Heart left ventricle (tissue), 13 donors: ENCODE data around the gene RAB20.

ENCODE experiments used
- CTCF ChIP-seq, 12 donors: fragments of 200-600 bp; sonication (generic) in 4 of 12; IDR thresholded peaks; one replicate each; pipeline versions ENCODE4 v1.5.0 to v1.8.0; 2018 to 2022; ENCODE audit warnings: antibody characterized with exemption in 12 of 12, mild to moderate bottlenecking in 5 of 12
- POLR2A ChIP-seq, 2 donors: fragments of 450-650 bp; IDR thresholded peaks; one replicate each; pipeline ENCODE4 v1.6.1; 2017; ENCODE audit warnings: antibody characterized with exemption in 2 of 2, mild to moderate bottlenecking in 2 of 2, moderate library complexity in 2 of 2
- donor health status: ischemic (EF 13 %, LVEDD 7.1; RV severe dilation, severe dysfunction).
- donor health status: DM: no; HTN: yes; CAD: no.
- donor health status: DM: no; HTN: no; CAD: no.
- donor health status: ischemic (EF 25% LVEDD 6.9; RV normal size, moderate dysfunction).
- donor health status: ischemic (EF 25% LVEDD 5.7; RV mildly dilated, moderate dysfunction).
- donor health status: ischemic (EF 35%, LVEDD 5.7; RV mildly dilated, moderate dysfunction).
- donor health status: nonischemic (EF 11% LVEDD 7.7; RV severe dilation, severe dysfunction).
- donor health status: DM: yes; HTN: yes; CAD: no.
- donor health status: PGD.
- donor health status: ischemic (EF 29% LVEDD 5.4; RV normal size, mild dysfunction).
- donor health status: nonischemic (EF 23%, LVEDD 6.1; RV moderate dilation, normal function).

GRCh38 chr13:110479648-110480047 lies 81.9 kb downstream of the RAB20 start:
- TF ChIP-seq POLR2A (IDR thresholded peaks at IDR 0.05) (no peak), CTCF (IDR thresholded peaks at IDR 0.05) (no peak)
